Mammary epithelial cell (primary cell): Measurements from ENCODE around the gene ZCCHC24.

Experiments
- EZH2 ChIP-seq: IDR thresholded peaks from 2 replicates; pipeline ENCODE4 v1.6.1; 2012; ENCODE audit warnings: low read length, inconsistent platforms, borderline replicate concordance
- TF ChIP-seq, protein P1 (sequence below), 2 donors: IDR thresholded peaks in 1 of 2; conservative IDR thresholded peaks in 1 of 2; 2 replicates each; pipeline ENCODE4 v1.5.1; 2011 to 2012; ENCODE audit warnings: inconsistent platforms in 2 of 2, low read length in 2 of 2, mild to moderate bottlenecking in 2 of 2, control low read depth in 1 of 2, low read depth in 1 of 2; ENCODE audit not compliant: insufficient read depth in 1 of 2; ENCODE audit errors: extremely low read depth in 1 of 2

DNA sequence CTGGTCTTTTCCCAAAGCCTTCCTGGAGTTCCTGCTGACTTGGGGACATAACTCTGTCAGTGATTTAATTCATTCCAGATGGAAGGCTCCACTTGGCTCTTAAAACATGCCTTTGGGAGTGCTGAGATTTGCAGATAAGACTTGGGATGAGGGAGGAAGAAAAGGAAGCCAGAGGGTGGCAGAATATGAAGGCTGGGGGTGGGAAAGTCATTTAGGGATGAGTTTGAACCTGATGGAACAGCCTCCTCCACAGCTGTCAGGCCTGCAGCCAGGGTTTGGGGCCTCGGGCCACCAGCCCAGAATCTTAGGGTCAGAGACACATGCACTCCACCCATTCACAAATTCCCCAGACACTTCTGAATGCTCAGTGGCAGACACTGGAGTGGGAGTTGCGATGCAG lies 38.5 kb upstream of the ZCCHC24 start:
- TF ChIP-seq EZH2: no peak
- TF ChIP-seq, protein P1, sequence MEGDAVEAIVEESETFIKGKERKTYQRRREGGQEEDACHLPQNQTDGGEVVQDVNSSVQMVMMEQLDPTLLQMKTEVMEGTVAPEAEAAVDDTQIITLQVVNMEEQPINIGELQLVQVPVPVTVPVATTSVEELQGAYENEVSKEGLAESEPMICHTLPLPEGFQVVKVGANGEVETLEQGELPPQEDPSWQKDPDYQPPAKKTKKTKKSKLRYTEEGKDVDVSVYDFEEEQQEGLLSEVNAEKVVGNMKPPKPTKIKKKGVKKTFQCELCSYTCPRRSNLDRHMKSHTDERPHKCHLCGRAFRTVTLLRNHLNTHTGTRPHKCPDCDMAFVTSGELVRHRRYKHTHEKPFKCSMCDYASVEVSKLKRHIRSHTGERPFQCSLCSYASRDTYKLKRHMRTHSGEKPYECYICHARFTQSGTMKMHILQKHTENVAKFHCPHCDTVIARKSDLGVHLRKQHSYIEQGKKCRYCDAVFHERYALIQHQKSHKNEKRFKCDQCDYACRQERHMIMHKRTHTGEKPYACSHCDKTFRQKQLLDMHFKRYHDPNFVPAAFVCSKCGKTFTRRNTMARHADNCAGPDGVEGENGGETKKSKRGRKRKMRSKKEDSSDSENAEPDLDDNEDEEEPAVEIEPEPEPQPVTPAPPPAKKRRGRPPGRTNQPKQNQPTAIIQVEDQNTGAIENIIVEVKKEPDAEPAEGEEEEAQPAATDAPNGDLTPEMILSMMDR (conservative IDR thresholded peaks at IDR 0.05 in 1 of 2, IDR thresholded peaks at IDR 0.05 in 1 of 2; ENCODE audit: extremely low read depth in 1 of 2, insufficient read depth in 1 of 2, low read depth in 1 of 2, low read length in 2 of 2): no peak
